DMS114 treated with DMSO at 0.1 percent for 48 hours (cell line): ENCODE data around the gene C1QTNF9B.
"Not testable (repeated sequence)": the region's sequence is repeated elsewhere in the genome, so short reads cannot be mapped to it uniquely, and the experiment has no call there.

Source experiments
- DNase-seq: peaks from one replicate; lab custom pipeline; 2025; ENCODE audit not compliant: unreplicated experiment; lab: John Stamatoyannopoulos, UW

The C1QTNF9B gene

GRCh38 chr13:23894746-23895145 lies 2.6 kb downstream of the C1QTNF9B start:
- not testable (repeated sequence) for DNase-seq

GRCh38 chr13:23893791-23894190 lies 3.5 kb downstream of the C1QTNF9B start:
- DNase-seq, result not testable (repeated sequence)

- no peak for DNase-seq
Observed at GRCh38 chr13:23889615-23890607, 7.4 kb downstream of the C1QTNF9B start.

GRCh38 chr13:23888658-23889614 lies 8.4 kb downstream of the C1QTNF9B start, which contains the start of gene MIPEP:
MIPEP (minus strand) TSS chr13:23889400; CDS start chr13:23889320, 80 bp downstream.
- DNase-seq, result peak; percentile 84

GRCh38 chr13:23884361-23884760 lies 12.9 kb downstream of the C1QTNF9B start:
- not testable (repeated sequence) for DNase-seq

- DNase-seq, result no peak
Observed at GRCh38 chr13:23883255-23883654, 14.0 kb downstream of the C1QTNF9B start.

- not testable (repeated sequence) for DNase-seq
Observed at GRCh38 chr13:23881402-23881800, 15.9 kb downstream of the C1QTNF9B start.

- DNase-seq, result not testable (repeated sequence)
Observed at GRCh38 chr13:23880493-23881401, 16.6 kb downstream of the C1QTNF9B start.

GRCh38 chr13:23877286-23877685 lies 20.0 kb downstream of the C1QTNF9B start:
- DNase-seq, result no peak

- DNase-seq, result no peak
Observed at GRCh38 chr13:23876265-23876664, 21.0 kb downstream of the C1QTNF9B start.

GRCh38 chr13:23871616-23872220 lies 25.6 kb downstream of the C1QTNF9B start:
- DNase-seq, result peak; percentile 4

- DNase-seq, result no peak
Observed at GRCh38 chr13:23870356-23871140, 26.8 kb downstream of the C1QTNF9B start.

GRCh38 chr13:23868521-23868920 lies 28.8 kb downstream of the C1QTNF9B start:
- no peak for DNase-seq

GRCh38 chr13:23867027-23867491 lies 30.2 kb downstream of the C1QTNF9B start:
- DNase-seq, result no peak

- DNase-seq, result no peak
Observed at GRCh38 chr13:23866420-23867026, 30.8 kb downstream of the C1QTNF9B start.

- no peak for DNase-seq
Observed at GRCh38 chr13:23865906-23866305, 31.4 kb downstream of the C1QTNF9B start.

GRCh38 chr13:23865026-23865425 lies 32.3 kb downstream of the C1QTNF9B start:
- no peak for DNase-seq

GRCh38 chr13:23861310-23861709 lies 36.0 kb downstream of the C1QTNF9B start:
- no peak for DNase-seq
